Ishikawa (cell line): ENCODE measurements around the gene KIAA0586.

Experiments used
- EP300 ChIP-seq: IDR thresholded peaks from 2 replicates; pipeline ENCODE4 v1.6.1; 2012; ENCODE audit warnings: borderline replicate concordance
- TEAD4 ChIP-seq: IDR thresholded peaks from 2 replicates; pipeline ENCODE4 v1.6.1; 2012
- TF ChIP-seq, protein P1 (sequence below): IDR thresholded peaks from 2 replicates; pipeline ENCODE4 v1.6.1; 2012

DNA sequence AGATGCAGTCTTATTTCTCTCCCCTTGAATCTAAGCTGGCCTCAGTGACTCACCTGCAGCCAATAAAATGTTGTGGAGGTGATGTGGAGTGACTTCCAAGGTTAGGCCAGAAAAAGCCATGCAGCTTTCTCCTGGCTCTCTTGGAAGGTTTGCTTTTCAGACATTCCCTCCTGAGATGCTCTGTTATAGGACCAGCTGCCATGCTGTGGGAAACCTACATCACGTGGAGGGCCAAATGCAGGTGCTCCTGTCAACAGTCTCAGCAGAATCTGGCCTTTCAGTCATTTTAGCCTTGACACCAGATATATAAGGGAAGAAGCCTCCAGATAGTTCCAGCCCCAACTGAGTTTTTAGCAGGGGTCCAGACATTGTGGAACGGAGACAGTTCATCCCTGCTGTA lies 172.2 kb downstream of the KIAA0586 start:
- TF ChIP-seq, protein P1, sequence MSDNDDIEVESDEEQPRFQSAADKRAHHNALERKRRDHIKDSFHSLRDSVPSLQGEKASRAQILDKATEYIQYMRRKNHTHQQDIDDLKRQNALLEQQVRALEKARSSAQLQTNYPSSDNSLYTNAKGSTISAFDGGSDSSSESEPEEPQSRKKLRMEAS, result no peak
- TF ChIP-seq EP300, result no peak
- no peak for TF ChIP-seq TEAD4
